GM12878 (cell line): ENCODE results near the gene SLC5A11. TPM values are rescaled to one million over a fixed set of nuclear protein-coding genes. Genes with fewer than 3 reads are reported as not detected.

Experiments
- ATAC-seq: fragments of 200-7000 bp; cut with Tn5 transposase; 3 replicates; pipeline ENCODE4 v1.9.1; 2020; ENCODE audit warnings: mild to moderate bottlenecking, moderate library complexity
- BruUV-seq: library from RNA; stranded (reverse); fragments of 400-500 nt; replicated peaks from 2 replicates; lab custom pipeline; 2021; lab: Mats Ljungman, UMichigan
- CTCF ChIA-PET: fragments of 300-600 bp; sonication (Branson Sonifier 250); formaldehyde crosslinking; extraction: SDS; loops from one replicate; lab custom pipeline; 2021; ENCODE audit warnings: inconsistent platforms; lab: Yijun Ruan, JAX
- POLR2A ChIA-PET: fragments of 350-600 bp; formaldehyde crosslinking; extraction: SDS; loops from one replicate; lab custom pipeline; 2021; ENCODE audit warnings: inconsistent platforms; lab: Charles Lee
- RAD21 ChIA-PET: fragments of 300-600 bp; sonication (Branson Sonifier 250); formaldehyde crosslinking; loops from one replicate; lab custom pipeline; 2023; ENCODE audit warnings: antibody characterized with exemption; ENCODE audit not compliant: unreplicated experiment; lab: Charles Lee
- SMC1A ChIA-PET: fragments of 300-600 bp; sonication (Branson Sonifier 250); formaldehyde crosslinking; loops from one replicate; lab custom pipeline; 2023; ENCODE audit not compliant: unreplicated experiment, uncharacterized antibody; lab: Charles Lee
- DNase-seq: peaks from one replicate; pipeline ENCODE4 v3.0.0-alpha.2; 2011; ENCODE audit warnings: low read depth, low spot score
- FAIRE-seq: peaks from 3 replicates; lab custom pipeline; 2011; peaks lifted over from hg19 to GRCh38; lab: Jason Lieb, UNC
- H2AFZ ChIP-seq: 2 replicates; pipeline ENCODE4 v1.6.0; 2011; ENCODE audit warnings: low read depth, low read length, control low read depth; ENCODE audit not compliant: control insufficient read depth
- H3K27ac ChIP-seq: 2 replicates; pipeline ENCODE4 v1.5.1; 2011; ENCODE audit warnings: control low read depth; ENCODE audit not compliant: control insufficient read depth, insufficient read depth
- H3K27me3 ChIP-seq, 2 experiments: replicated peaks in 1 of 2; 2 replicates each; pipeline versions ENCODE4 v1.6.0 to v1.6.1; 2011; ENCODE audit warnings: low read length in 1 of 2; ENCODE audit not compliant: control insufficient read depth in 2 of 2, insufficient read depth in 2 of 2
- H3K36me3 ChIP-seq, 2 experiments: 2 replicates each; pipeline ENCODE4 v1.5.1; 2011; ENCODE audit warnings: low read length in 1 of 2; ENCODE audit not compliant: control insufficient read depth in 2 of 2, insufficient read depth in 2 of 2
- H3K4me1 ChIP-seq: 2 replicates; pipeline ENCODE4 v1.6.1; 2011; ENCODE audit warnings: mild to moderate bottlenecking, low read length, moderate library complexity, mixed read lengths; ENCODE audit not compliant: control insufficient read depth, insufficient read depth
- H3K4me2 ChIP-seq: 2 replicates; pipeline ENCODE4 v1.6.0; 2011; ENCODE audit warnings: control low read depth; ENCODE audit not compliant: control insufficient read depth, insufficient read depth
- H3K4me3 ChIP-seq: fragments of 200-600 bp; sonication (generic); 2 replicates; pipeline ENCODE4 v1.5.1; 2016
- H3K79me2 ChIP-seq: 2 replicates; pipeline ENCODE4 v1.6.0; 2011; ENCODE audit warnings: low read length; ENCODE audit not compliant: control insufficient read depth, insufficient read depth
- H3K9ac ChIP-seq: 2 replicates; pipeline ENCODE4 v1.8.0; 2011; ENCODE audit warnings: low read length, control low read depth, mixed read lengths; ENCODE audit not compliant: control insufficient read depth, insufficient read depth
- H3K9me3 ChIP-seq: replicated peaks from 3 replicates; pipeline ENCODE4 v1.5.1; 2011; ENCODE audit warnings: mild to moderate bottlenecking, low read length; ENCODE audit not compliant: control insufficient read depth, insufficient read depth
- H4K20me1 ChIP-seq: 2 replicates; pipeline ENCODE4 v1.6.0; 2011; ENCODE audit not compliant: control insufficient read depth, insufficient read depth
- ASH2L ChIP-seq: fragments of 300-600, 200-600 bp; sonication (generic); IDR thresholded peaks from 2 replicates; pipeline ENCODE4 v1.6.1; 2017; ENCODE audit warnings: low read depth, mild to moderate bottlenecking, borderline replicate concordance
- BHLHE40 ChIP-seq, 2 experiments: fragments of 450-650 bp in 1 of 2; IDR thresholded peaks; 2 replicates each; pipeline ENCODE4 v1.6.1; 2011 to 2017; ENCODE audit warnings: low read depth in 2 of 2, borderline replicate concordance in 1 of 2, improper control_type of control experiment in 1 of 2, low read length in 1 of 2, mild to moderate bottlenecking in 1 of 2
- CHD2 ChIP-seq: IDR thresholded peaks from 2 replicates; pipeline ENCODE4 v1.6.1; 2011; ENCODE audit warnings: low read depth, low read length, improper control_type of control experiment, borderline replicate concordance
- KAT2A ChIP-seq: conservative IDR thresholded peaks from 2 replicates; pipeline ENCODE4 v1.6.1; 2011; ENCODE audit warnings: low read depth, low read length; ENCODE audit not compliant: control insufficient read depth
- KLF5 ChIP-seq: fragments of 450-650 bp; IDR thresholded peaks from 2 replicates; pipeline ENCODE4 v1.6.1; 2014; ENCODE audit warnings: mild to moderate bottlenecking; ENCODE audit not compliant: partially characterized antibody
- PML ChIP-seq: IDR thresholded peaks from 2 replicates; pipeline ENCODE4 v1.6.1; 2012; ENCODE audit warnings: low read length, inconsistent platforms
- RAD21 ChIP-seq: IDR thresholded peaks from 2 replicates; pipeline ENCODE4 v1.6.1; 2011; ENCODE audit warnings: mild to moderate bottlenecking, low read depth, low read length, moderate library complexity; ENCODE audit not compliant: insufficient read depth
- RB1 ChIP-seq: fragments of 450-650 bp; formaldehyde crosslinking; IDR thresholded peaks from 2 replicates; pipeline ENCODE4 v1.6.1; 2017; ENCODE audit warnings: mild to moderate bottlenecking, borderline replicate concordance
- SMAD1 ChIP-seq: fragments of 450-650 bp; IDR thresholded peaks from 2 replicates; pipeline ENCODE4 v1.6.1; 2018; ENCODE audit warnings: mild to moderate bottlenecking, low read depth; ENCODE audit not compliant: partially characterized antibody
- SP1 ChIP-seq: IDR thresholded peaks from one replicate; pipeline ENCODE4 v1.6.1; 2011; ENCODE audit warnings: low read depth, low read length
- TBL1XR1 ChIP-seq: IDR thresholded peaks from 2 replicates; pipeline ENCODE4 v1.6.1; 2012; ENCODE audit warnings: low read depth, low read length, improper control_type of control experiment
- WGBS: methylation state at CpG from one replicate; pipeline ENCODE4 v1.1.6; 2016; ENCODE audit warnings: low lambda C conversion rate; ENCODE audit not compliant: insufficient replicate concordance, insufficient coverage; ENCODE audit errors: missing lambda C conversion rate; 5-methylcytosine and 5-hydroxymethylcytosine counted together
- in situ Hi-C: fragments of 300-500 bp; cut with MboI; formaldehyde crosslinking; loops from 9 replicates; pipeline ENCODE4 v1.14.3; 2018; ENCODE audit warnings: mixed read lengths
- intact Hi-C: fragments of 100-400 bp; cut with micrococcal nuclease; formaldehyde crosslinking; loops from one replicate; pipeline ENCODE4 v1.14.2; 2022; ENCODE audit not compliant: unreplicated experiment
- polyA plus RNA-seq, 11 experiments: library from polyadenylated mRNA; depleted of rRNA in 4 of 11; unstranded in 6 of 11; stranded (reverse) in 5 of 11; fragments of >200 nt; fragmentation: Nextera tagmentation in 4 of 11; fragmentation: Illumina TruSeq in 1 of 11; extraction: Ambion mirVana in 4 of 11; extraction: Trizol in 1 of 11; gene quantifications; 1 replicate in 1 of 11; 2 replicates in 10 of 11; pipeline versions ENCODE4 v1.2.1 to v1.2.3, GENCODE V29; 2011 to 2016; ENCODE audit warnings: inconsistent platforms in 2 of 11, missing spikeins in 2 of 11, low read depth in 1 of 11
- total RNA-seq, 4 experiments: library from RNA; depleted of rRNA in 3 of 4; stranded (reverse); fragments of >200 nt in 3 of 4; fragmentation: Illumina TruSeq in 1 of 4; extraction: Trizol in 1 of 4; gene quantifications; 2 replicates each; pipeline versions ENCODE4 v1.2.1 to v1.2.3, GENCODE V29; 2013 to 2021
- TF ChIP-seq, protein P1 (sequence below): IDR thresholded peaks from 2 replicates; pipeline ENCODE4 v1.6.1; 2012; ENCODE audit warnings: low read depth, low read length, improper control_type of control experiment
- TF ChIP-seq, protein P2 (sequence below): IDR thresholded peaks from 2 replicates; pipeline ENCODE4 v1.6.1; 2011; ENCODE audit warnings: low read depth, low read length, improper control_type of control experiment, borderline replicate concordance

Gene SLC5A11
- total and polyA plus RNA-seq, 10 of the 15 experiments (the other 5 are each of a cell fraction or from before 2014, with no cell fraction given), result 0.10 TPM; not detected in 9

DNA sequence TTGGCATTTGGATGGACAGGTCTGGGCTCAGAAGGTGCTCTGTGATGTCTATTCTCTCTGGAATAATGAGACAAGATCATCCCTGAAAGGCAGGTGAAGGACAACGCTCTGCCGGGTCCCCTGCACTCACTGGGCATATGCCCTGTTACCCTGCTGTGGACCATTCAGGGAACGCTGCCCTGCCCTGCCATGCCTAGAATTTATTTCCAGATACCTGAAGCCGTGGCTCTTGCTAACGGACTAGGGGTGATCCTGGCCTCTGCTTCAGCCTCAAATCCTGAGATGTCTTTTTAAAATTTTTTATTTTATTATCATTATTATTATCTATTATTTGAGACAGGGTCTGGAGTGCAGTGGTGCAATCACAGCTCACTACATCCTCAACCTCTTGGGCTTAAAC, 3.9 kb downstream of the SLC5A11 start:
- intact Hi-C loops (no loop called here), in situ Hi-C loops (no loop called here)
- Histone ChIP-seq H3K9ac (no peak overlapping the region), H3K4me3 (no peak overlapping the region), H3K79me2 (no peaks in the 10 kb centered on the region), H2AFZ (no peak overlapping the region), H3K27ac (no peak overlapping the region), H3K4me1 (no peaks in the 10 kb centered on the region)
- ChIA-PET RAD21 (no interaction called here), SMC1A (interaction anchor here (0.8 kb wide), 1 partner anchor 456 kb away, joined by 3 read pairs; no protein-coding TSS in a partner anchor), POLR2A (no interaction called here), CTCF (no interaction called here)
- ATAC-seq (no peak), FAIRE-seq (no peak)
- BruUV-seq, result no TSS peak
- 63% methylated on average over 5 of the region's 5 CpGs for WGBS
- TF ChIP-seq BHLHE40 (IDR thresholded peaks at IDR 0.05; ENCODE audit: borderline replicate concordance in 1 of 2, low read depth in 2 of 2, low read length in 1 of 2) (no peak), RAD21 (no peak), TBL1XR1 (no peak), SMAD1 (no peak), CHD2 (no peak), KAT2A (no peak), ASH2L (no peak), PML (no peak), KLF5 (no peak), SP1 (no peak), RB1 (no peak)
- TF ChIP-seq, protein P1, sequence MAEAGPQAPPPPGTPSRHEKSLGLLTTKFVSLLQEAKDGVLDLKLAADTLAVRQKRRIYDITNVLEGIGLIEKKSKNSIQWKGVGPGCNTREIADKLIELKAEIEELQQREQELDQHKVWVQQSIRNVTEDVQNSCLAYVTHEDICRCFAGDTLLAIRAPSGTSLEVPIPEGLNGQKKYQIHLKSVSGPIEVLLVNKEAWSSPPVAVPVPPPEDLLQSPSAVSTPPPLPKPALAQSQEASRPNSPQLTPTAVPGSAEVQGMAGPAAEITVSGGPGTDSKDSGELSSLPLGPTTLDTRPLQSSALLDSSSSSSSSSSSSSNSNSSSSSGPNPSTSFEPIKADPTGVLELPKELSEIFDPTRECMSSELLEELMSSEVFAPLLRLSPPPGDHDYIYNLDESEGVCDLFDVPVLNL, result no peak
- TF ChIP-seq, protein P2, sequence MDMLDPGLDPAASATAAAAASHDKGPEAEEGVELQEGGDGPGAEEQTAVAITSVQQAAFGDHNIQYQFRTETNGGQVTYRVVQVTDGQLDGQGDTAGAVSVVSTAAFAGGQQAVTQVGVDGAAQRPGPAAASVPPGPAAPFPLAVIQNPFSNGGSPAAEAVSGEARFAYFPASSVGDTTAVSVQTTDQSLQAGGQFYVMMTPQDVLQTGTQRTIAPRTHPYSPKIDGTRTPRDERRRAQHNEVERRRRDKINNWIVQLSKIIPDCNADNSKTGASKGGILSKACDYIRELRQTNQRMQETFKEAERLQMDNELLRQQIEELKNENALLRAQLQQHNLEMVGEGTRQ, result no peak
- TF ChIP-seq, all 136 proteins: peak for 0
- no peak for DNase-seq
- Histone ChIP-seq H4K20me1 (no peaks in the 10 kb centered on the region), H3K36me3 (no peaks in the 10 kb centered on the region), H3K27me3 (no peaks in the 10 kb centered on the region), H3K4me2 (no peak overlapping the region), H3K9me3 (no peaks in the 10 kb centered on the region)
